ENCODE results near the gene KHK. TPM values are rescaled to one million over a fixed set of nuclear protein-coding genes. Genes with fewer than 3 reads are reported as not detected.

Gene KHK
- 3.4 TPM for total RNA-seq (ENCODE audit: insufficient read depth, low replicate concordance)

DNA sequence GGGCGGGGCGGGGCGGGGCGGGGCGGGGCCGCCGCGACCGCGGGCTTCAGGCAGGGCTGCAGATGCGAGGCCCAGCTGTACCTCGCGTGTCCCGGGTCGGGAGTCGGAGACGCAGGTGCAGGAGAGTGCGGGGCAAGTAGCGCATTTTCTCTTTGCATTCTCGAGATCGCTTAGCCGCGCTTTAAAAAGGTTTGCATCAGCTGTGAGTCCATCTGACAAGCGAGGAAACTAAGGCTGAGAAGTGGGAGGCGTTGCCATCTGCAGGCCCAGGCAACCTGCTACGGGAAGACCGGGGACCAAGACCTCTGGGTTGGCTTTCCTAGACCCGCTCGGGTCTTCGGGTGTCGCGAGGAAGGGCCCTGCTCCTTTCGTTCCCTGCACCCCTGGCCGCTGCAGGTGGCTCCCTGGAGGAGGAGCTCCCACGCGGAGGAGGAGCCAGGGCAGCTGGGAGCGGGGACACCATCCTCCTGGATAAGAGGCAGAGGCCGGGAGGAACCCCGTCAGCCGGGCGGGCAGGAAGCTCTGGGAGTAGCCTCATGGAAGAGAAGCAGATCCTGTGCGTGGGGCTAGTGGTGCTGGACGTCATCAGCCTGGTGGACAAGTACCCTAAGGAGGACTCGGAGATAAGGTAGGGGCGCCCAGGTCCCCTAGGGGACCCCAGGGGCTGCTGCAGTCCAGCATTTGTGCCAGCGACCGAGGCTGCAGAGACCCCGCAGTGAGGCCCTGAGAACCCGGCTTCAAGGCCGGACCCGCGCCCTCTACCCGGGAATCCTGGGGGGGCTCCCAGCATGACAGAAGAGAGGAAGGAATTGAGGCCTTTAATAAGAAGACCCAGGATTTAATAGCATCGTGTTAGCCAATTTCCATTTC is at the start of gene KHK:
Gene KHK, plus strand, starts transcription at position 49 of the 870 bp plus-strand sequence. Its CDS starts 488 bp downstream, at position 537.
- DNase-seq (ENCODE audit: low spot score) = no peak

DNA sequence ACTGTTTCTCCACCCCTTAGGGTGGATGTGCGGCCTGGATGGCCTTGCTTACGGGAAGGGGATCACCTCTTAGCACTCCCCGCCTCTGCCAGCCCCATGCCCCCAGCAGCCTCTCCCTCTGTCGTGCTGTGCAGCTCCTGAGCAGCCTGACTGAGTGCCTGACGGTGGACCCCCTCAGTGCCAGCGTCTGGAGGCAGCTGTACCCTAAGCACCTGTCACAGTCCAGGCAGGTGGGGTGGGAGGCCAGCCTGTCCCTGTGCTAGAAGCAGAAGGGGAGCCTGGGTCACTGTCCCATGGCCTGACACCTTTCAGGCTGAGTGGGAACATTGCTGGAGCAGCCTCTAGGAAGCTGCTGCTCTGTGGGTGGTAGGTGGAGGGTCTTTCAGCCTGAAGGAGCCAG is 48.6 kb upstream of the KHK start:
- no peak for DNase-seq (ENCODE audit: low spot score)

- no peak for DNase-seq (ENCODE audit: low spot score)
These were observed 47.8 kb upstream of the KHK start for GRCh38 chr2:27038631-27039339.

DNA sequence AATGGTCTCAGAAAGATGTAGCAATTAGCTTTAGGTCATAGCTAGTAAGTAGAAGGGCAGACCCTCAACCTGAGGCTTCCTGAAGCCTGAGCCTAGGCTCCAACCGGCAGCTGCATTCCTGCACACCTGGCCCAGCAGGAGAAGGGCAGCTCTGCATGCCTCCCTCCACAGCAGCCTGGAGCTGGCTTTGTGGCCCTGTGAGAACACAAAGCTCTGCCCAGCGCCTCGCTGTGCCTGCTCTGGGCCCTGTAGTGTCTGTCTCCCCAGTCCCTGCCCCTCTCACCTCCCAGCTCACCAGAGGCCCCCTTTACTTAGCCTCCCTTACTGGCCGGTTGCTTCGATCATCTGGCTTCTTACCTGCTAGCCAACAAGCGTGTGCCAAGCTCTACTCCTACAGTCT is 47.1 kb upstream of the KHK start:
- DNase-seq (ENCODE audit: low spot score) = no peak

GRCh38 chr2:27039871-27040270 is 46.7 kb upstream of the KHK start:
- DNase-seq (ENCODE audit: low spot score) = no peak

- DNase-seq (ENCODE audit: low spot score) = no peak
These were observed 46.3 kb upstream of the KHK start for GRCh38 chr2:27040282-27040681.

GRCh38 chr2:27041752-27042151 is 44.8 kb upstream of the KHK start:
- no peak for DNase-seq (ENCODE audit: low spot score)

DNA sequence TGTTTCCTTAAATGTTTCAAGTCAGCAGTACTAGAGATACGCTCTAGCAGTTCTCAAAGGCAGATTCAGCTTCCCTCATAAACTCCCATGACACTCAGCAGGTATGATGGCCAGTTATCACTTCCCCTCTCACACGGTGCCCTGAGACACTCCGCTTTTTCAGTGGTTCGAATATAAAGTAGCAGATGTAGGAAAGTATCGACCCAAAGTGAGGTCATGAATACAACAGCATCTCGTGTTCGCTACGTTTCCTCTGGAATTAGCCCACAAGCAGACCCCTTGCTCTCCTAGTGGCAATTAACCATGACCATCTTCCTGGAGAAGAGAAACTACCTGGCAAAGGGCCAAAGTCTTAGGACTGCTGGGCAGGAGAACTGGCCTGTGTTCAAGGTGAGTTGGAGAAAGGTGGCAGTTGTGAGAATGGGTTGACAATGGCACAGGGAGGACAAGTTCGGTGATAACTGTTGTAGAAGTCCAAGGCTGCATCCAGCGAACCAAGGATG is 44.4 kb upstream of the KHK start:
- DNase-seq (ENCODE audit: low spot score) = no peak

DNA sequence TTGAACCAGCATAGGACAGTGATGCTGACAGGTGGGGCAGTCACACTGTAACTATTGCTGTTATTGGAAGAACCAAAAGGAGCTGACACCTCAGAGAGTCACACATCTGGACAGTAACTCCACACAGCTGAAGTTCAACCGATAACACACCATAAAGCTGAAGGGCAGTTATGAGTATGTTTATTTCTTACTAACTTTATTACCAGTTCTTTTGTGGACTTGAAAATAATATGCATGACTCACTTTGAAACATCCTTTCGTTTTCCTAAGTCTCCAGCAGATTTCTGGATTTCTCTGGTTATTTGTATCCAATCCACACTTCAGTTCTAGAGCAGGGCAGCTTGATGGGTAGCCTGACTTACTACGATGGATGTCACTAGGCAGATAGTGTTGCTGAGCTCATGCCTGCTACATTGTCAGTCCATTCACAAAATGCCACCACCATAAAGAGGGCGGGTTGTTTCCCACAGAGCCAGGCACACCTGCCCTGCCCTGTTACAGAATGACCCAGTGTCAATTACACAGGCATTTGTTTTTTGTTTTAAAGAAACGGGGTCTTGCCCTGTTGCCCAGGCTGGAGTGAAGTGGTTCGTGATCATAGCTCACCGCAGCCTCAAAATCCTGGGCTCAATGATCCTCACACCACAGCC is 43.5 kb upstream of the KHK start:
- peak; percentile 42 for DNase-seq (ENCODE audit: low spot score)

- no peak for DNase-seq (ENCODE audit: low spot score)
These were observed 36.9 kb upstream of the KHK start for GRCh38 chr2:27049422-27050280.

DNA sequence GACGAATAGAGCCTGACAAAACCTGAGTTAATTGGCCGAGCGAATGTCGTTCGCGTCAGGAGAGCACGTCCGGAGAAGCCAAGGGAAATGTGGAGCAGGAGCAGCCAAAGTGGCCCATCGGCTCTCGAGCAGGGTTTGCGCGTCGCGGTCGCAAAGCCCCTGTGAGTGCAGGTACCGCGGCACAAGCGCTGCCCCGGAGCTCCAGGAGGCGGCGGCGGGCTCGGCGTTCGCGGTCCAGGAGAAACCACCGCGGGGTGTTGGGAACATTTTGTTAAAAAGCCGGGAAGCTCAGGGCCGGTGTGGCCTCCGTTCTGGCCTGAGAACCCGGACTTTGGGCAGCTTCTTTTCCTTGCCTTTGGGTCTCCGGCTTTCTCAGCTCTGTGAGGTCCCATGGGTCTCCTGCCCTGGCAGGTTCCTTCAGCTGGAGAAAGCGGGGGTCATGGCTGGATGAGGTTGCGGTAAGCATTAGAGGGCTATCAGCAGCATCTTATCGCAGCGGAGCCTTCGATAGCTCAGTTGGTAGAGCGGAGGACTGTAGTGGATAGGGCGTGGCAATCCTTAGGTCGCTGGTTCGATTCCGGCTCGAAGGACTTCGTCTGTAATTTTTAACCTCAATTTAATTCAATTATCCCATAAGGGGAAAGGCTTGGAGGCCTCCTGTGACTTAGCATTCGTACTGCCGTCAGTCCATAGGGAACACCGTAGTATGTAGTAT is 36.1 kb upstream of the KHK start:
- DNase-seq (ENCODE audit: low spot score) = peak; percentile 98

DNA sequence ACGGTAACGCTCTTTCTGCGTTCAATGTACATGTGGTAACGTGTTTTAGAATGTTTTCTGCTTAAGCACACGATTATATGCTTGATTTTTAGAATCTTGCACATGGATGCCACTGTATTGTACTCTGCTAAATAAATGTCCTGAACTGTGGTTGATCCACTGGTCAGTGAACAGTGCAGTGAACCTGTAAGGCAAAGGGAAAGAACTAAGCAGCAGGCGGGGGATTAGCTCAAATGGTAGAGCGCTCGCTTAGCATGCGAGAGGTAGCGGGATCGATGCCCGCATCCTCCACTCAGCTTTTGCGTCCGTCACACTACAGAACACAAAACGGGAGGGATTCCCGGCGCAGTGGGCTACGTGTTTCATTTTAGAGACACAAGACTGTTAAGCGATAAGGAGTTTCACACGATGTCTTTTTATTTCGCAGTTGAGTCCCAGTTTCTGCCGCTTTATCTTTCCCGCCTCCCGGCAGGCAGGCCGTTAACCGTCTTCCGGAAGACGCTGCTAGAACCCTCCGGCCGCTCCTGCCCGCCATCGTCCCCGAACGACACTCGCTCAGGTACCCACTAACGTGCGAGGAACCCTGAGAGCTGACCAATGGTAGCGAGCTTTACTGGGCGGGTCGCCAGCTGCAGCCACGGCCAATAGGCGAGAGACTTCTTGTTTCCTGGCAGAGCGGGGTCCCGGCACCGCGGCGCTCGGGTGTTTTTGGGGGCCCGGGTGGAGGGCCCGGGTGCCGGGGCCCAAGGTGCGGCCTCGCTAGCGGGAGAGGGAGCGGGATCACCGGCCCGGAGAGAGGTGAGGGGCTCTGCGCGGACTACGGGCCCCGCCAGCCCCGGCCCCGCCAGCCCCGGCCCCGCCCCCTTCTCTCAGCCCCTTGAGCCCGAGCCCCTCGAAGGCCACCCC is 35.3 kb upstream of the KHK start, which contains the start of gene AGBL5:
Gene AGBL5, plus strand, starts transcription at position 673 of the 906 bp plus-strand sequence. CDS start 1,291 bp downstream, outside the sequence.
- DNase-seq (ENCODE audit: low spot score) = peak; percentile 97

GRCh38 chr2:27051902-27052645 is 34.5 kb upstream of the KHK start:
- no peak for DNase-seq (ENCODE audit: low spot score)

DNA sequence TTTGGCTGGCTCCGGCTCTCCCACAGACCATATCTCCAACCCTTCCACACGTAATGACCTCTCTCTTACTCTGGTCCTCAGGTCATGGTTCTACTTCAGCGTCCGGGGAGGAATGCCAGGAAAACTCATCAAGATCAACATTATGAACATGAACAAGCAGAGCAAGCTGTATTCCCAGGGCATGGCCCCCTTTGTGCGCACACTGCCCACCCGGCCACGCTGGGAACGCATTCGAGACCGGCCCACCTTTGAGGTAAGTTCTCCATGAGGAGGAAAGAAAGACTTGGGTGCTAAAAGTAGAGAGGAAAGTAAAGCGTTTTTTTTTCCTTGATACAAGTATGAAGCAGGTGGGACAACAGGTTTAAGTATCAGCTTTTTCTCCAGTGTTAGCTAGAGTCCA is 33.3 kb upstream of the KHK start:
- DNase-seq (ENCODE audit: low spot score) = no peak

- DNase-seq (ENCODE audit: low spot score) = no peak
These were observed 32.8 kb upstream of the KHK start for GRCh38 chr2:27053776-27054175.

DNA sequence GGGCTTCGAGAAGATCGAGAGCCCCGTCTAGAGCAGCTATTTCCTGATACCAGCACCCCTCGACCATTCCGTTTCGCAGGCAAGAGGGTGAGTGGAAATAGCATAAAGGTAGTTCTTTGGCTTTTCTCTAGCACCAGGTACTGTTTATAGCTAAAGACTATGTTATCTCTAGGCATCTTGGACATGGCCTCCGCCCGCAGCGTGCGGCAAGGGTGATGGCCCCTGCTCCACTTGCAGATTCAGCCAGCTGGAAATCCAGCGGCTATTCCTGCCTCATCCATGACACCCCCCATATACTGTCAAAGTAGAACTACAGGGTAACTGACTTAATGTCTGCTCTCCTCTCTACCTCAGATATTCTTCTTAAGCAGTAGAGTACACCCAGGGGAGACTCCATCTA is 31.9 kb upstream of the KHK start:
- no peak for DNase-seq (ENCODE audit: low spot score)

DNA sequence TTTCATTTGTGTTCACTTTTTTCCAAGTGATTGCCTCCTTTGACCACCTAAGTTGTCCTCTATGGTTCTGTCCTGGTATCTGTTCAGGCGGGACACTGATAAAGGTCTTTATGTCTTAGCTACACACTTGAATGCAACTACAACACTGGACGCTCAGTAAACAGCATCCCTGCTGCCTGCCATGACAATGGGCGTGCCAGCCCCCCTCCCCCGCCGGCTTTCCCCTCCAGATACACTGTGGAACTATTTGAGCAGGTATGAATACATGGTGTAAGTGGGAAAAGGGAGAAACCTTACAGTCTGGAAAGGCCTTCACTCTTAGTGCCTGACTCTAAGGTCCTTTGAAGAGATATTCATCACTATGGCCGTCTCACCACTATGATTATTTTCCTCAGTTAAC is 29.4 kb upstream of the KHK start:
- DNase-seq (ENCODE audit: low spot score) = no peak

DNA sequence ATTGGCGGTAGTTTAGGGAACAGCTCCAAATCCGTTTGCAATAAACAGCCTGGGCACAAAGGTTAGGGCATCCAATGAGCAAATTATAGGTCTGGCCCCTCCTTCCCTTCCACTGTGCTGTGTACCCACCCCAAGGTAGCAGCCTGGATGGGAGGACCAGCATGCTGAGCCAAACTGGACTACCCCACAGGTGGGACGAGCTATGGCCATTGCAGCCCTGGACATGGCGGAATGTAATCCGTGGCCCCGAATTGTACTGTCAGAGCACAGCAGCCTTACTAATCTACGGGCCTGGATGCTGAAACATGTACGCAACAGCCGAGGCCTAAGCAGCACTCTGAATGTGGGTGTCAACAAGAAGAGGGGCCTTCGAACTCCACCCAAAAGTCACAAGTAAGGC is 28.4 kb upstream of the KHK start:
- DNase-seq (ENCODE audit: low spot score) = no peak

Measured in umbilical cord (tissue), 2 donors.